Stimulated activated CD8-positive, alpha-beta memory T cell treated with anti-CD3 and anti-CD28 coated beads, Interleukin-7, amount 100 ng/mL, for 4 hours (primary cell): ENCODE results near the gene C4B.

Experiments used
- DNase-seq, 2 donors: peaks; one replicate each; pipeline ENCODE4 v3.0.0-alpha.2; 2020; ENCODE audit warnings: low read depth in 2 of 2

The C4B gene

DNA sequence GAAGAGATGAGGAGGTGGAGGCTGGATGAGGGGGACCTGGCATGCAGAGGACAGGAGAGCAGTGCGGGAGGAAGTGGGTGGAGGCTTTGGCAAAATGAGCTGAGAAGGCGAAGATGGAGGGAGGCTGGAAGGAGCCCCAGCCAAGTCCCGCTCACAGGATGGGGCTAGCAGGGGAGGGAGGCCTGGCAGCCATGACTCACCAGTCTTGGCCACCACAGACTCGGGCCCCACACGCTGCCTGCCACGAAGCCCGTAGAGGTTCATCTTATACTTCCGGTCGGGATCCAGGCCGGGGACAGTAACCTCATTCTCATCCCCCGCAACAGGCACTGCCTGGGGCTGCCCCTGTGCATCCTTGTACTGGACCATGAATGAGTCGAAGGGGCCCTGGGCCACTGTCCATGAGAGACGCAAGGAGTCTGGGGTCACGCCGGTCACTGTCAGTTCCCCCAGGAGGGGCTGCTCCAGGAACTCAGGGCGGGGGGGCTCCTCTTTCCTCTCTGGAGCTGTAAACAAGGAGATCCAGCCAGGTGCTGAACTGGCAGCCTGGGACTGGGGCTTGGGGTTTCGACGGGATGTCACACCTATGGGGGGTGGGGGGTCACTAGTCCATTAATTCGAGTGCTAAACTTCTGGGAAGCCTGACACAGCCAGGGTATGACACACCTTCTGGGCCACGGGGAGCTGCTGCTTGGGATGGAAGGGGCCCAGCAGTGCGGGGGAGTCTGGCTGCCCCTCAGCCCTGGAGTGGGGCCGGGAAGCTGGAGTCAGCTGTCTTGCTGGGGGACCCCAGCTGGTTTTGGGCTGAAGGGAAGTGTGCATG, 66.8 kb downstream of the C4B start:
- DNase-seq, result no peak

DNA sequence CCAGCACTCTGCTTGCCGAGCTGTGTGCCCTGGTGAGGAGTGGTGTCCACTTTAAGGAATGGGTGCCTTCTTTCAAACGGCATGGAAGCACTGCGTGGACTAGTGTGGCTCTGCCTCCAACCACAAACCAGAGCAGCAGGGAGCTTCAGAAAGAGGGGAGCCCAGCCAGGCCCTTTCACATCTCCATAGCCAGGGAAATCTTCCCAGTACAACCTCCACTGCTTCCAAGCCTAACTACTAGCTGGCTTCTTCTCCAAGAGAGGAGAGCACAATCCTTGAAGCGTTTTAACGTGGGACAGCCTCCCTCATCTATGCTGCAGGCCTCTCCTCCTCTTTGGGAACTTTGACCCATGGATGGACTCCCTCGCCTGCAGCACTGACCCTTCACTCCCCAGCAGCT, 67.9 kb downstream of the C4B start:
- no peak for DNase-seq

DNA sequence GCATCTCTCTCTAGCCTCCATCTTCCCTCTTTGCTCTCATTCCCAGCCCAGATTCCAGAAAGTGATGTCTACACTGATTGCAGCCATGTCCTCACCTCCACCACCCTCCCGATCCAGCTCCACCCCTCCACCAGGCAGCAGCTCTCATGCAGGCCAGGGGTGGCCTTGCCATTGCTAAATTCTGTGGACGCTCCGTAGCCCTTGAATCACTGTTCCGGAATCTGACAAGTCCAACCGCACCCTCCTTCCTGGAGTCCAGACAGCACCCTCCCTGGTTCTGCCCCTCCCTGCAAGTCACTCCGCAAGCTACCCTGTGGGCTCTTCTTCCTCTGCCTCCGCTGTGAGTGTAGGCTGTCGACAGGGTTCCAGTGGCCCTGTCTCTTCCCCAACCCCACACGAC, 68.3 kb downstream of the C4B start:
- DNase-seq, result no peak

DNA sequence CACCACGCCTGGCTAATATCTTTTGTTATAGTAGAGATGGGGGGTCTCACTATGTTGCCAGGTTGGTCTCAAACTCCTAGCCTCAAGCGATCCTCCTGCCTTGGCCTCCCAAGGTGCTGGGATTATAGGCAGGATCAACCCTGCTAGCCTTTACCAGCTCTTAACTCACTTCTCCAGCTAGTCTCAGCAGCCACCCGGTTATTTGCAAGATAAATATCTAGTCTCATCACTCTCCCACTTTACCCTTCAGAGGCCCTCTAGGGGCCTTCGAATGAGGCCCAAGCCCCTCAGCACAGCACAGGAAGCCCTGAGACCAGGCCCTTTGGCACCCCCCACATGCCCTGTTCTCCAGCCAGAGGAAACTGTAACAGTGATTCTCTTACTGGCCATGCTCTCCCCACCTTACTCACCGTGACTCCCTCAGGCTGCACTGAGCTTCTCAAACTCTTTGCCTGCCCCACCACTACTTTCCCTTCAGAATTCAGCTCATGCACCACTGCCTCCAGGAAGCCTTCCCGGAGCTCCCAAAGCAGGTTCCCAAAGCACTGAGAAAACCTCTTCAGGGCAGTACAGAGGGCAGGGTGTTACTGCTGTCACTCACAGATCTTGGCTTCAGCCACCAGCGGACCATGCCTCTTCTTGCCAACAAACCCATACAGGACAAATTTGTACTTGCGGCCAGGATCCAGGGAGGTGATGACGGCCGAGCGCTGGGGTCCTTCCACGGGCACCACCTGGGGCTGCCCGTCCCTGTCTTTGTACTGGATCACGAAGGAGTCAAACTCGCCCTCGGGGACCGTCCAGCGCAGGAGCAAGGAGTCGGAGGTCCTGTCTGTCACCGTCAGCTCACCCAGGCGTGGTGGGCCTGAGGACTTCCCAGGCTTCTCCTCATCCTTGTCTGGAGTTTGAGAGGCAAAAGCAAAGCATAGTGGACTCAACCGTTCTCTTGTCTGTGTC, 69.5 kb downstream of the C4B start:
- no peak for DNase-seq

DNA sequence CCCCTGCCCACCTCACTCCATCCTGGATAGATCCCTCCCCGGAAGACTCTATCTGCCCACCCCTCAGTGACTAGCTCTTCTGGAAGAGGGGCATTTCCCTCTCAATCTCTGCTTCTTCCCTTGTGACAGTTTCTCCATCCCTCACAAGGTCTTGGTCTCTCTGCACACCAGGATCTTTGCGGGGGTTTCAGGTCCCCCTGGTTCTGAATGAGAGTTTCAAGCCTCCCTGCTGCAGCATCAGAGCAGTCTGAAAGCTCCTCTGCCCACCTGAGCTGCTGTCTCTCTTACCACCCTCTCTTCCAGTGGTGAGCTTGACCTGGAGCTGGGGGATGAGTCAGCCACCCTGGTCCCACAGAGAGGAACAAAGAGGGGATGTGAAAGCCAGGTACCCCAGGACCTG, 70.2 kb downstream of the C4B start:
- no peak for DNase-seq
